CD1c-positive myeloid dendritic cell (primary cell): ENCODE data around the gene CSNK1D.
A peak's percentile ranks its signal among the peaks of the same experiment; 100 is the strongest.

Source experiments
- DNase-seq: peaks from one replicate; pipeline ENCODE4 v3.0.0-alpha.2; 2016; ENCODE audit errors: extremely low spot score

The CSNK1D gene

GRCh38 chr17:82310877-82311276, 37.4 kb upstream of the CSNK1D start:
- no peak for DNase-seq

- DNase-seq, result no peak
Measured at GRCh38 chr17:82309656-82310570, 36.4 kb upstream of the CSNK1D start.

GRCh38 chr17:82305727-82306300, 32.3 kb upstream of the CSNK1D start:
- DNase-seq, result no peak

- no peak for DNase-seq
Measured at GRCh38 chr17:82304826-82305726, 31.6 kb upstream of the CSNK1D start.

GRCh38 chr17:82303944-82304808, 30.7 kb upstream of the CSNK1D start:
- DNase-seq, result no peak

- DNase-seq, result no peak
Measured at GRCh38 chr17:82302991-82303943, 29.8 kb upstream of the CSNK1D start.

- no peak for DNase-seq
Measured at GRCh38 chr17:82302568-82302963, 29.1 kb upstream of the CSNK1D start.

GRCh38 chr17:82301916-82302567, 28.5 kb upstream of the CSNK1D start:
- DNase-seq, result peak; percentile 52

GRCh38 chr17:82301300-82301915, 27.9 kb upstream of the CSNK1D start:
- DNase-seq, result no peak

- DNase-seq, result peak; percentile 68
Measured at GRCh38 chr17:82300707-82301270, 27.3 kb upstream of the CSNK1D start.

- no peak for DNase-seq
Measured at GRCh38 chr17:82300228-82300627, 26.7 kb upstream of the CSNK1D start.

GRCh38 chr17:82299452-82299851, 26.0 kb upstream of the CSNK1D start:
- no peak for DNase-seq

GRCh38 chr17:82298538-82299421, 25.3 kb upstream of the CSNK1D start:
- no peak for DNase-seq

- DNase-seq, result peak; percentile 94
Measured at GRCh38 chr17:82297714-82298537, 24.4 kb upstream of the CSNK1D start.

GRCh38 chr17:82297280-82297713, 23.8 kb upstream of the CSNK1D start:
- DNase-seq, result peak; percentile 94

- DNase-seq, result no peak
Measured at GRCh38 chr17:82296511-82297279, 23.2 kb upstream of the CSNK1D start.
